Hepatocyte (in vitro differentiated cells): ENCODE measurements around the gene ADAM21. TPM values are rescaled to one million over a fixed set of nuclear protein-coding genes. Genes with fewer than 3 reads are reported as not detected.
"Not testable (repeated sequence)": the region's sequence is repeated elsewhere in the genome, so short reads cannot be mapped to it uniquely, and the experiment has no call there.

Experiments used
- DNase-seq: peaks from one replicate; pipeline ENCODE4 v3.0.0-alpha.2; 2016; ENCODE audit warnings: low spot score
- H2AFZ ChIP-seq: fragments of 200-600 bp; sonication (generic); 2 replicates; pipeline ENCODE4 v1.6.0; 2016; ENCODE audit warnings: antibody characterized with exemption, mild to moderate bottlenecking
- H3K27ac ChIP-seq: fragments of 200-600 bp; sonication (generic); 2 replicates; pipeline ENCODE4 v1.5.1; 2016; ENCODE audit warnings: mild to moderate bottlenecking
- H3K27me3 ChIP-seq: fragments of 200-600 bp; sonication (generic); 2 replicates; pipeline ENCODE4 v1.6.1; 2016
- H3K36me3 ChIP-seq: fragments of 200-600 bp; sonication (generic); replicated peaks from 2 replicates; pipeline ENCODE4 v1.5.1; 2016; ENCODE audit warnings: low read depth; ENCODE audit not compliant: insufficient read depth
- H3K4me1 ChIP-seq: fragments of 200-600 bp; sonication (generic); 2 replicates; pipeline ENCODE4 v1.5.1; 2016; ENCODE audit warnings: mild to moderate bottlenecking, moderate library complexity; ENCODE audit not compliant: insufficient read depth
- H3K4me2 ChIP-seq: fragments of 200-600 bp; sonication (generic); 2 replicates; pipeline ENCODE4 v1.6.0; 2016
- H3K4me3 ChIP-seq: fragments of 200-600 bp; sonication (generic); 2 replicates; pipeline ENCODE4 v1.5.1; 2016; ENCODE audit warnings: mild to moderate bottlenecking
- H3K79me2 ChIP-seq: fragments of 200-600 bp; sonication (generic); 2 replicates; pipeline ENCODE4 v1.6.0; 2017; ENCODE audit warnings: mild to moderate bottlenecking
- H3K9me2 ChIP-seq: fragments of 200-600 bp; sonication (generic); replicated peaks from 2 replicates; pipeline ENCODE4 v1.6.0; 2017; ENCODE audit warnings: mild to moderate bottlenecking; ENCODE audit not compliant: insufficient read depth
- H3K9me3 ChIP-seq: fragments of 200-600 bp; sonication (generic); 2 replicates; pipeline ENCODE4 v1.5.1; 2016; ENCODE audit warnings: low read depth, mild to moderate bottlenecking
- H4K20me1 ChIP-seq: fragments of 200-600 bp; sonication (generic); 2 replicates; pipeline ENCODE4 v1.6.0; 2016; ENCODE audit warnings: mild to moderate bottlenecking; ENCODE audit not compliant: insufficient read depth, poor library complexity, severe bottlenecking
- EZH2 ChIP-seq: fragments of 200-600 bp; sonication (generic); IDR thresholded peaks from 2 replicates; pipeline ENCODE4 v1.6.1; 2016; ENCODE audit warnings: antibody characterized with exemption, mild to moderate bottlenecking, borderline replicate concordance
- EZH2phosphoT487 ChIP-seq: fragments of 200-600 bp; sonication (generic); IDR thresholded peaks from one replicate; pipeline ENCODE4 v1.6.1; 2018; ENCODE audit warnings: antibody characterized with exemption, mild to moderate bottlenecking, low read depth, moderate library complexity; ENCODE audit not compliant: unreplicated experiment, severe bottlenecking
- WGBS: methylation state at CpG from one replicate; pipeline ENCODE4 v1.1.6; 2016; ENCODE audit warnings: low lambda C conversion rate; ENCODE audit errors: missing lambda C conversion rate; 5-methylcytosine and 5-hydroxymethylcytosine counted together
- polyA plus RNA-seq: library from polyadenylated mRNA; unstranded; fragments of >200 nt; fragmentation: Nextera tagmentation; extraction: Ambion mirVana; gene quantifications from 2 replicates; pipeline ENCODE4 v1.2.1, GENCODE V29; 2016
- total RNA-seq: library from RNA; depleted of rRNA; stranded (reverse); fragments of >200 nt; gene quantifications from 2 replicates; pipeline ENCODE4 v1.2.3, GENCODE V29; 2014
- TF ChIP-seq, protein P1 (sequence below): fragments of 200-600 bp; sonication (generic); IDR thresholded peaks from 2 replicates; pipeline ENCODE4 v1.5.1; 2016; ENCODE audit warnings: antibody characterized with exemption, mild to moderate bottlenecking; ENCODE audit not compliant: poor library complexity

The ADAM21 gene
- total RNA-seq, result 0.43 TPM in 1 of 2 replicates, not detected in the other
- 1.1 TPM in 1 of 2 replicates, not detected in the other for polyA plus RNA-seq

- WGBS, result 93% methylated on average over 1 of the region's 1 CpG
Measured at GRCh38 chr14:70451874-70452273, at the start of gene ADAM21. ADAM21 (plus strand) TSS chr14:70452174; CDS start chr14:70457500, 5,326 bp downstream.

GRCh38 chr14:70403335-70403734, 48.6 kb upstream of the ADAM21 start:
- TF ChIP-seq, protein P1, sequence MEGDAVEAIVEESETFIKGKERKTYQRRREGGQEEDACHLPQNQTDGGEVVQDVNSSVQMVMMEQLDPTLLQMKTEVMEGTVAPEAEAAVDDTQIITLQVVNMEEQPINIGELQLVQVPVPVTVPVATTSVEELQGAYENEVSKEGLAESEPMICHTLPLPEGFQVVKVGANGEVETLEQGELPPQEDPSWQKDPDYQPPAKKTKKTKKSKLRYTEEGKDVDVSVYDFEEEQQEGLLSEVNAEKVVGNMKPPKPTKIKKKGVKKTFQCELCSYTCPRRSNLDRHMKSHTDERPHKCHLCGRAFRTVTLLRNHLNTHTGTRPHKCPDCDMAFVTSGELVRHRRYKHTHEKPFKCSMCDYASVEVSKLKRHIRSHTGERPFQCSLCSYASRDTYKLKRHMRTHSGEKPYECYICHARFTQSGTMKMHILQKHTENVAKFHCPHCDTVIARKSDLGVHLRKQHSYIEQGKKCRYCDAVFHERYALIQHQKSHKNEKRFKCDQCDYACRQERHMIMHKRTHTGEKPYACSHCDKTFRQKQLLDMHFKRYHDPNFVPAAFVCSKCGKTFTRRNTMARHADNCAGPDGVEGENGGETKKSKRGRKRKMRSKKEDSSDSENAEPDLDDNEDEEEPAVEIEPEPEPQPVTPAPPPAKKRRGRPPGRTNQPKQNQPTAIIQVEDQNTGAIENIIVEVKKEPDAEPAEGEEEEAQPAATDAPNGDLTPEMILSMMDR, result peak; percentile 42
- H3K9me3 ChIP-seq, H3K4me2 ChIP-seq, H3K27me3 ChIP-seq, H3K4me3 ChIP-seq, H2AFZ ChIP-seq, H3K4me1 ChIP-seq, H3K36me3 ChIP-seq, H3K9me2 ChIP-seq, H4K20me1 ChIP-seq: not testable (repeated sequence)
- H3K27ac ChIP-seq, result peak overlapping the region; percentile 47
- H3K79me2 ChIP-seq, result peaks cover 66% of the 10 kb centered on the region
- DNase-seq, result peak; percentile 51
- WGBS, result 39% methylated on average over 4 of the region's 4 CpGs

More at GRCh38 chr14:70451874-70452273, at the start of gene ADAM21:
- Histone ChIP-seq H3K4me2 (no peak within 1 kb of the TSS), H3K9me3 (no peaks in the 10 kb centered on the region), H3K9me2 (no peaks in the 10 kb centered on the region), H3K4me1 (no peaks in the 10 kb centered on the region), H4K20me1 (no peaks in the 10 kb centered on the region), H3K27me3 (no peaks in the 10 kb centered on the region), H3K4me3 (no peak within 1 kb of the TSS), H3K79me2 (no peaks in the 10 kb centered on the region), H3K27ac (no peak within 1 kb of the TSS), H2AFZ (no peak within 1 kb of the TSS), H3K36me3 (no peaks in the 10 kb centered on the region)
- DNase-seq, result no peak
- no peak for TF ChIP-seq EZH2

GRCh38 chr14:70406216-70406615, 45.8 kb upstream of the ADAM21 start:
- H3K27ac ChIP-seq, H4K20me1 ChIP-seq, H3K4me3 ChIP-seq, H3K36me3 ChIP-seq, H3K27me3 ChIP-seq, H2AFZ ChIP-seq, H3K4me1 ChIP-seq, H3K4me2 ChIP-seq, H3K9me3 ChIP-seq, DNase-seq, H3K9me2 ChIP-seq: not testable (repeated sequence)
- peaks cover 72% of the 10 kb centered on the region for H3K79me2 ChIP-seq
- 71% methylated on average over 4 of the region's 4 CpGs for WGBS

GRCh38 chr14:70407621-70408020, 44.4 kb upstream of the ADAM21 start:
- no peaks in the 10 kb centered on the region for H4K20me1 ChIP-seq
- H3K27ac ChIP-seq, result no peak overlapping the region
- peaks cover 7% of the 10 kb centered on the region for H3K4me1 ChIP-seq
- H2AFZ ChIP-seq, result no peak overlapping the region
- no peak for DNase-seq
- TF ChIP-seq EZH2phosphoT487, result no peak
- no peak for TF ChIP-seq EZH2
- TF ChIP-seq, protein P1, result no peak
- no peaks in the 10 kb centered on the region for H3K9me3 ChIP-seq
- no peaks in the 10 kb centered on the region for H3K9me2 ChIP-seq
- no peaks in the 10 kb centered on the region for H3K27me3 ChIP-seq
- no peak overlapping the region for H3K4me2 ChIP-seq
- H3K4me3 ChIP-seq, result no peak overlapping the region
- H3K36me3 ChIP-seq, result no peaks in the 10 kb centered on the region
- peaks cover 74% of the 10 kb centered on the region for H3K79me2 ChIP-seq
- WGBS, result 98% methylated on average over 4 of the region's 4 CpGs

- no peaks in the 10 kb centered on the region for H3K36me3 ChIP-seq
- TF ChIP-seq EZH2phosphoT487, result no peak
- TF ChIP-seq EZH2, result no peak
- TF ChIP-seq, protein P1, result no peak
- H3K9me3 ChIP-seq, result no peaks in the 10 kb centered on the region
- H3K27me3 ChIP-seq, result no peaks in the 10 kb centered on the region
- no peak for DNase-seq
- H3K79me2 ChIP-seq, result peaks cover 53% of the 10 kb centered on the region
- no peaks in the 10 kb centered on the region for H3K9me2 ChIP-seq
- H3K4me3 ChIP-seq, result peak overlapping the region; percentile 86
- H3K4me1 ChIP-seq, result no peaks in the 10 kb centered on the region
- no peaks in the 10 kb centered on the region for H4K20me1 ChIP-seq
- WGBS, result 20% methylated on average over 2 of the region's 2 CpGs
- peak overlapping the region; percentile 78 for H3K4me2 ChIP-seq
- no peak overlapping the region for H3K27ac ChIP-seq
- H2AFZ ChIP-seq, result no peak overlapping the region
Measured at GRCh38 chr14:70415788-70416187, 36.2 kb upstream of the ADAM21 start.
